ENCODE results near the gene TNS4. TPM values are rescaled to one million over a fixed set of nuclear protein-coding genes. Genes with fewer than 3 reads are reported as not detected.

TNS4 gene
- total RNA-seq, 1 experiment from 2014 or later: 0.21 TPM

- no peaks in the 10 kb centered on the region for H3K9me3 Mint-ChIP-seq (ENCODE audit: low read depth, unreplicated experiment)
- peaks cover 22% of the 10 kb centered on the region for H3K27me3 Mint-ChIP-seq (ENCODE audit: unreplicated experiment)
- DNase-seq: peak; percentile 87
- H3K4me3 Mint-ChIP-seq (ENCODE audit: low read depth, unreplicated experiment): no peak overlapping the region
- TF ChIP-seq, protein P1, sequence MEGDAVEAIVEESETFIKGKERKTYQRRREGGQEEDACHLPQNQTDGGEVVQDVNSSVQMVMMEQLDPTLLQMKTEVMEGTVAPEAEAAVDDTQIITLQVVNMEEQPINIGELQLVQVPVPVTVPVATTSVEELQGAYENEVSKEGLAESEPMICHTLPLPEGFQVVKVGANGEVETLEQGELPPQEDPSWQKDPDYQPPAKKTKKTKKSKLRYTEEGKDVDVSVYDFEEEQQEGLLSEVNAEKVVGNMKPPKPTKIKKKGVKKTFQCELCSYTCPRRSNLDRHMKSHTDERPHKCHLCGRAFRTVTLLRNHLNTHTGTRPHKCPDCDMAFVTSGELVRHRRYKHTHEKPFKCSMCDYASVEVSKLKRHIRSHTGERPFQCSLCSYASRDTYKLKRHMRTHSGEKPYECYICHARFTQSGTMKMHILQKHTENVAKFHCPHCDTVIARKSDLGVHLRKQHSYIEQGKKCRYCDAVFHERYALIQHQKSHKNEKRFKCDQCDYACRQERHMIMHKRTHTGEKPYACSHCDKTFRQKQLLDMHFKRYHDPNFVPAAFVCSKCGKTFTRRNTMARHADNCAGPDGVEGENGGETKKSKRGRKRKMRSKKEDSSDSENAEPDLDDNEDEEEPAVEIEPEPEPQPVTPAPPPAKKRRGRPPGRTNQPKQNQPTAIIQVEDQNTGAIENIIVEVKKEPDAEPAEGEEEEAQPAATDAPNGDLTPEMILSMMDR (IDR thresholded peaks at IDR 0.05; ENCODE audit: unreplicated experiment): no peak
- CTCF ChIA-PET: interaction anchor here (0.5 to 53.1 kb wide), 12 partner anchors 2 to 739 kb away, joined by 4 to 4142 read pairs (median 16); partner anchors contain the start of genes CCR7, IGFBP4 and TOP2A
- peaks cover 10% of the 10 kb centered on the region for H3K36me3 Mint-ChIP-seq (ENCODE audit: insufficient read depth, unreplicated experiment)
- H3K4me1 Mint-ChIP-seq (ENCODE audit: low read depth, unreplicated experiment): peaks cover 47% of the 10 kb centered on the region
- H3K27ac Mint-ChIP-seq (ENCODE audit: unreplicated experiment): no peak overlapping the region
- intact Hi-C loops (cut with micrococcal nuclease; ENCODE audit: unreplicated experiment): loop anchor here (2.0 kb wide), 1 partner anchor 20 kb away; no protein-coding TSS in a partner anchor
- no TSS peak for BruUV-seq (replicated peaks)
Observed at GRCh38 chr17:40452921-40453378, 48.5 kb downstream of the TNS4 start.

DNA sequence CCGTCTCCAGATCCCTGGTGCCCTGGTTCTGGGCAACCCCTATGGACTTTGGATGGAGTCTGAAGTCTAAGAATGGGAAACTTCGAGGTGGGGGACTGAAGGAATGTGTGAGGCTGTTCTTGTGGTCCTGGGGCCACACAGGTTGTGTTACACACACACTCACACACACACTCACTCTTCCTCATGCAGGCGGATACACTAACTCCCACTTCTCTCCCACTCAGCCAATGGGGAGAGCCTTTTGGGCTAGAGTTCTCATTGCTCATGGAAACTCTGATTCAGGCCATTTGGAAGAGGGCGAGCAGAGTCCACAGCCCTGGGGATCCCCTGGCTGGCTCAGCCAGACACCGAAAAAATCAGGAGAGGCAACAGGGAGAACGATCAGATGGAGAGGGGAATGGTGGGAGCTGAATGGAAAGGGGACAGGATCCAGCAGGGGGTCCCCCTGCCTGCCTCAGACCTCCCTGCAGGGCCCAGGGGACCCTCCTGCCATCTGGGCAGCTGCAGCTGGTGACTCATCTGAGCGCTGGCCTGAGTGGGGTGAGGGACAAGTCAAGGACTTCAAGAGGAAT, 49.1 kb downstream of the TNS4 start:
- TF ChIP-seq, protein P1 (IDR thresholded peaks at IDR 0.05; ENCODE audit: unreplicated experiment): no peak
- Mint-ChIP-seq H3K4me3 (ENCODE audit: low read depth, unreplicated experiment) (no peak overlapping the region), H3K27me3 (ENCODE audit: unreplicated experiment) (peaks cover 15% of the 10 kb centered on the region), H3K4me1 (ENCODE audit: low read depth, unreplicated experiment) (peaks cover 47% of the 10 kb centered on the region), H3K9me3 (ENCODE audit: low read depth, unreplicated experiment) (no peaks in the 10 kb centered on the region), H3K36me3 (ENCODE audit: insufficient read depth, unreplicated experiment) (peaks cover 10% of the 10 kb centered on the region), H3K27ac (ENCODE audit: unreplicated experiment) (no peak overlapping the region)
- peak; percentile 67 for DNase-seq
- BruUV-seq (replicated peaks): no TSS peak
- intact Hi-C loops (cut with micrococcal nuclease; ENCODE audit: unreplicated experiment): loop anchor here (2.0 kb wide), 1 partner anchor 20 kb away; no protein-coding TSS in a partner anchor
- CTCF ChIA-PET: interaction anchor here (0.6 to 53.1 kb wide), 19 partner anchors 3 to 798 kb away, joined by 3 to 4142 read pairs (median 5); partner anchors contain the start of genes CCR7, ERBB2, IGFBP4 and TOP2A

GRCh38 chr17:40451420-40451819, 50.0 kb downstream of the TNS4 start:
- DNase-seq: no peak
- H3K9me3 Mint-ChIP-seq (ENCODE audit: low read depth, unreplicated experiment): no peaks in the 10 kb centered on the region
- intact Hi-C loops (cut with micrococcal nuclease; ENCODE audit: unreplicated experiment): loop anchor here (2.0 kb wide), 1 partner anchor 245 kb away; no protein-coding TSS in a partner anchor
- CTCF ChIA-PET: interaction anchor here (0.6 to 53.1 kb wide), 24 partner anchors 4 to 806 kb away, joined by 3 to 4142 read pairs (median 5); partner anchors contain the start of genes CCR7, ERBB2, IGFBP4 and LRRC3C
- TF ChIP-seq, protein P1 (IDR thresholded peaks at IDR 0.05; ENCODE audit: unreplicated experiment): no peak
- H3K4me3 Mint-ChIP-seq (ENCODE audit: low read depth, unreplicated experiment): no peak overlapping the region
- H3K27ac Mint-ChIP-seq (ENCODE audit: unreplicated experiment): no peak overlapping the region
- H3K36me3 Mint-ChIP-seq (ENCODE audit: insufficient read depth, unreplicated experiment): peaks cover 10% of the 10 kb centered on the region
- peaks cover 43% of the 10 kb centered on the region for H3K4me1 Mint-ChIP-seq (ENCODE audit: low read depth, unreplicated experiment)
- H3K27me3 Mint-ChIP-seq (ENCODE audit: unreplicated experiment): peaks cover 10% of the 10 kb centered on the region
- BruUV-seq (replicated peaks): no TSS peak

DNA sequence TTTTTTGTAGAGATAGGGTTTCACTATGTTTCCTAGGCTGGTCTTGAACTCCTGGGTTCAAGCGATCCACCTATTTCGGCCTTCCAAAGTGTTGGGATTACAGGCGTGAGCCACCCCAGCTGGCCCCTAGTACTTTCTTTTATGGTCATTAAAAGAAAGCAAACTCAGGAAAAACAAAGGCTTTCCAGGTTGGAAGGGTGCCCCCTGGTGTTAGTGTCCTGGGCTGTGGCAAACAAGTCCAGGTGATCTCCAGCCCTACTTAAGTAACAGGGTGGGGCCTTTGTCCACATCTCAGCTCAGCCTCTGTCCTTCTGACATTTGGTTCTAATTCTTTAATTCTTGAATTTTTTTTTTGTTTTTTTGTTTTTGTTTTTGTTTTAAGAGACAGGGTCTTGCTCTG, 51.2 kb downstream of the TNS4 start:
- Mint-ChIP-seq H3K9me3 (ENCODE audit: low read depth, unreplicated experiment) (no peaks in the 10 kb centered on the region), H3K27me3 (ENCODE audit: unreplicated experiment) (peaks cover 17% of the 10 kb centered on the region), H3K4me3 (ENCODE audit: low read depth, unreplicated experiment) (no peak overlapping the region), H3K36me3 (ENCODE audit: insufficient read depth, unreplicated experiment) (peaks cover 10% of the 10 kb centered on the region), H3K27ac (ENCODE audit: unreplicated experiment) (no peak overlapping the region), H3K4me1 (ENCODE audit: low read depth, unreplicated experiment) (peaks cover 48% of the 10 kb centered on the region)
- TF ChIP-seq, protein P1 (IDR thresholded peaks at IDR 0.05; ENCODE audit: unreplicated experiment): no peak
- intact Hi-C loops (cut with micrococcal nuclease; ENCODE audit: unreplicated experiment): loop anchor here (2.0 kb wide), 1 partner anchor 243 kb away; no protein-coding TSS in a partner anchor
- CTCF ChIA-PET: interaction anchor here (0.5 to 53.1 kb wide), 39 partner anchors 5 to 1098 kb away, joined by 3 to 4142 read pairs (median 5); partner anchors contain the start of genes CCR7, IGFBP4, LRRC3C and NR1D1
- BruUV-seq (replicated peaks): no TSS peak
- DNase-seq: peak; percentile 100
